ENCODE measurements around the gene MTARC2. TPM values are rescaled to one million over a fixed set of nuclear protein-coding genes. Genes with fewer than 3 reads are reported as not detected.
"Not testable (repeated sequence)": the region's sequence is repeated elsewhere in the genome, so short reads cannot be mapped to it uniquely, and the experiment has no call there.

MTARC2 gene
- total RNA-seq, 1 experiment from 2014 or later, result 13.3 TPM

- intact Hi-C loops (cut with micrococcal nuclease), result loop anchor here (1.0 to 5.0 kb wide), 5 partner anchors 43 to 546 kb away; partner anchors contain the start of genes C1orf115 and MTARC1
These were observed 15.0 kb upstream of the MTARC2 start for GRCh38 chr1:220733086-220733601.

GRCh38 chr1:220734571-220735326 is 13.4 kb upstream of the MTARC2 start:
- Histone ChIP-seq H4K20me1 (ENCODE audit: low read length) (no peaks in the 10 kb centered on the region), H3K4me2 (ENCODE audit: low read length) (peak overlapping the region; percentile 84), H3K27ac (ENCODE audit: low read length) (peak overlapping the region; percentile 43), H3K9ac (ENCODE audit: low read length) (no peak overlapping the region), H3K4me1 (ENCODE audit: insufficient read depth, low read length) (peaks cover 25% of the 10 kb centered on the region), H3K79me2 (ENCODE audit: low read length) (no peaks in the 10 kb centered on the region), H3K9me3 (ENCODE audit: low read length) (no peaks in the 10 kb centered on the region), H3K36me3 (ENCODE audit: low read depth, low read length) (no peaks in the 10 kb centered on the region), H2AFZ (ENCODE audit: low read length) (peak overlapping the region; percentile 85), H3K4me3 (ENCODE audit: low read length) (peak overlapping the region; percentile 56), H3K27me3 (ENCODE audit: low read length) (no peaks in the 10 kb centered on the region), H3F3A (ENCODE audit: low read length, unreplicated experiment) (no peaks in the 10 kb centered on the region), H3K9me2 (replicated peaks; ENCODE audit: low read length) (no peaks in the 10 kb centered on the region)
- TF ChIP-seq EZH2 (IDR thresholded peaks at IDR 0.05; ENCODE audit: low read length, unreplicated experiment) (no peak), EZH2phosphoT487 (IDR thresholded peaks at IDR 0.05; ENCODE audit: borderline replicate concordance, low read length) (no peak), CTCF (conservative IDR thresholded peaks at IDR 0.05; ENCODE audit: low read depth, low read length) (no peak)
- ChIA-PET CTCF (interaction anchor here (0.9 to 2.8 kb wide), 7 partner anchors 13 to 545 kb away, joined by 3 to 26 read pairs (median 4); partner anchors contain the start of genes MTARC1 and MTARC2), POLR2A (ENCODE audit: unreplicated experiment) (interaction anchor here (0.6 to 2.2 kb wide), 2 partner anchors 13 to 93 kb away, joined by 3 to 17 read pairs; partner anchors contain the start of gene MTARC2)
- BruUV-seq (replicated peaks), result TSS peak; percentile 75
- ATAC-seq (peak; percentile 94), DNase-seq (peak; percentile 93)
- intact Hi-C loops (cut with micrococcal nuclease), result loop anchor here (1.0 to 5.0 kb wide), 5 partner anchors 14 to 547 kb away; partner anchors contain the start of gene MTARC2

More at GRCh38 chr1:220733086-220733601, 15.0 kb upstream of the MTARC2 start:
- ATAC-seq (peak; percentile 52), DNase-seq (peak; percentile 94)
- Histone ChIP-seq H3K79me2 (ENCODE audit: low read length) (no peaks in the 10 kb centered on the region), H3K9me3 (ENCODE audit: low read length) (no peaks in the 10 kb centered on the region), H3K36me3 (ENCODE audit: low read depth, low read length) (no peaks in the 10 kb centered on the region), H4K20me1 (ENCODE audit: low read length) (no peaks in the 10 kb centered on the region), H3K4me2 (ENCODE audit: low read length) (peak overlapping the region; percentile 84), H3K27ac (ENCODE audit: low read length) (0 out of 2 replicates have a peak overlapping the region, but pooled peaks have one; percentile 43), H3K27me3 (ENCODE audit: low read length) (no peaks in the 10 kb centered on the region), H3K9ac (ENCODE audit: low read length) (peak overlapping the region; percentile 36), H3K4me1 (ENCODE audit: insufficient read depth, low read length) (peaks cover 25% of the 10 kb centered on the region), H3K4me3 (ENCODE audit: low read length) (peak overlapping the region; percentile 56), H3F3A (ENCODE audit: low read length, unreplicated experiment) (no peaks in the 10 kb centered on the region), H2AFZ (ENCODE audit: low read length) (peak overlapping the region; percentile 85), H3K9me2 (replicated peaks; ENCODE audit: low read length) (no peaks in the 10 kb centered on the region)
- TF ChIP-seq EZH2 (IDR thresholded peaks at IDR 0.05; ENCODE audit: low read length, unreplicated experiment) (no peak), CTCF (conservative IDR thresholded peaks at IDR 0.05; ENCODE audit: low read depth, low read length) (peak; percentile 94)
- CTCF ChIA-PET, result interaction anchor here (0.5 to 2.8 kb wide), 18 partner anchors 15 to 1713 kb away, joined by 3 to 26 read pairs (median 6); partner anchors contain the start of genes MTARC1 and MTARC2
- POLR2A ChIA-PET (ENCODE audit: unreplicated experiment), result interaction anchor here (0.5 to 2.2 kb wide), 5 partner anchors 15 to 51 kb away, joined by 3 to 17 read pairs (median 4); partner anchors contain the start of gene MTARC2
- BruUV-seq (replicated peaks), result no TSS peak

GRCh38 chr1:220736283-220736682 is 11.8 kb upstream of the MTARC2 start:
- H4K20me1 ChIP-seq (ENCODE audit: low read length); CTCF ChIA-PET; H3K9me2 ChIP-seq (replicated peaks; ENCODE audit: low read length); H3K79me2 ChIP-seq (ENCODE audit: low read length); H3K4me2 ChIP-seq (ENCODE audit: low read length); H3K36me3 ChIP-seq (ENCODE audit: low read depth, low read length); H3K27ac ChIP-seq (ENCODE audit: low read length); H3K9ac ChIP-seq (ENCODE audit: low read length); H3F3A ChIP-seq (ENCODE audit: low read length, unreplicated experiment); BruUV-seq (replicated peaks); H3K9me3 ChIP-seq (ENCODE audit: low read length); H2AFZ ChIP-seq (ENCODE audit: low read length); POLR2A ChIA-PET (ENCODE audit: unreplicated experiment); DNase-seq; ATAC-seq; H3K4me3 ChIP-seq (ENCODE audit: low read length); intact Hi-C loops (cut with micrococcal nuclease); H3K27me3 ChIP-seq (ENCODE audit: low read length): not testable (repeated sequence)
- peaks cover 25% of the 10 kb centered on the region for H3K4me1 ChIP-seq (ENCODE audit: insufficient read depth, low read length)

Data from PC-3 (cell line).